IMR-90 (cell line): ENCODE data around the gene FRAS1.

ENCODE experiments used
- CTCF ChIP-seq: conservative IDR thresholded peaks from 2 replicates; pipeline ENCODE4 v1.5.1; 2012; ENCODE audit warnings: mild to moderate bottlenecking, low read depth, low read length, improper control_type of control experiment
- POLR2A ChIP-seq: IDR thresholded peaks from 2 replicates; pipeline ENCODE4 v1.6.1; 2012; ENCODE audit warnings: mild to moderate bottlenecking, low read depth, low read length
- SMC3 ChIP-seq: fragments of 150-350 bp; IDR thresholded peaks from 2 replicates; pipeline ENCODE4 v1.6.1; 2016; ENCODE audit warnings: low read depth, mild to moderate bottlenecking, antibody characterized with exemption, low read length, moderate library complexity

DNA sequence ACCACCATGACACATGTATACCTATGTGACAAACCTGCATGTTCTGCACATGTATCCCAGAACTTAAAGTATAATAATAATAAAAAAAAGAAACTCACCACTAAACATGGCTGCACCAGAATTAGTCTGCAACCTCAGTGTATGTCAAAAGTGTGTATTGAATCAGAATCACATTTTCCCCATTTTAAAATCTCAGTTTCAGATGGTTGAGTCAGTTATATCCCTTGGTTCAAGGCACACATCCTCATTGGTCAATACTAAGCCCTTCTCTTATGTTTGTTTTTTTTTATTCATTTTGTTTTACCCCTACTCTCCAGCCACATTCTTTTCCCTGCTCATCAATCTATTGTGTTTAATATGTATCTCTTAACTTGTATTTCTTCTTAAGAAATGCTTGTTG lies 436.6 kb downstream of the FRAS1 start:
- TF ChIP-seq CTCF (no peak), SMC3 (no peak), POLR2A (no peak)
